Stimulated activated naive CD8-positive, alpha-beta T cell treated with anti-CD3 and anti-CD28 coated beads, Interleukin-15, Interleukin-2, amounts not matched to agents 100 ng/mL and 50 ng/mL, for 24 hours (primary cell): ENCODE results near the gene CYTIP.

Experiments
- H3K27ac Mint-ChIP-seq: one replicate; pipeline ENCODE4 v1.8.0; 2021; ENCODE audit warnings: mild to moderate bottlenecking, mixed read lengths
- H3K27me3 Mint-ChIP-seq: one replicate; pipeline ENCODE4 v1.8.0; 2021; ENCODE audit warnings: mixed read lengths
- H3K36me3 Mint-ChIP-seq: one replicate; pipeline ENCODE4 v1.8.0; 2021; ENCODE audit warnings: low read depth, mixed read lengths
- H3K4me1 Mint-ChIP-seq: one replicate; pipeline ENCODE4 v1.8.0; 2021; ENCODE audit warnings: low read depth, mixed read lengths
- H3K4me3 Mint-ChIP-seq: one replicate; pipeline ENCODE4 v1.8.0; 2021; ENCODE audit warnings: mild to moderate bottlenecking, mixed read lengths
- H3K9me3 Mint-ChIP-seq: one replicate; pipeline ENCODE4 v1.8.0; 2021; ENCODE audit warnings: mixed read lengths

The CYTIP gene

DNA sequence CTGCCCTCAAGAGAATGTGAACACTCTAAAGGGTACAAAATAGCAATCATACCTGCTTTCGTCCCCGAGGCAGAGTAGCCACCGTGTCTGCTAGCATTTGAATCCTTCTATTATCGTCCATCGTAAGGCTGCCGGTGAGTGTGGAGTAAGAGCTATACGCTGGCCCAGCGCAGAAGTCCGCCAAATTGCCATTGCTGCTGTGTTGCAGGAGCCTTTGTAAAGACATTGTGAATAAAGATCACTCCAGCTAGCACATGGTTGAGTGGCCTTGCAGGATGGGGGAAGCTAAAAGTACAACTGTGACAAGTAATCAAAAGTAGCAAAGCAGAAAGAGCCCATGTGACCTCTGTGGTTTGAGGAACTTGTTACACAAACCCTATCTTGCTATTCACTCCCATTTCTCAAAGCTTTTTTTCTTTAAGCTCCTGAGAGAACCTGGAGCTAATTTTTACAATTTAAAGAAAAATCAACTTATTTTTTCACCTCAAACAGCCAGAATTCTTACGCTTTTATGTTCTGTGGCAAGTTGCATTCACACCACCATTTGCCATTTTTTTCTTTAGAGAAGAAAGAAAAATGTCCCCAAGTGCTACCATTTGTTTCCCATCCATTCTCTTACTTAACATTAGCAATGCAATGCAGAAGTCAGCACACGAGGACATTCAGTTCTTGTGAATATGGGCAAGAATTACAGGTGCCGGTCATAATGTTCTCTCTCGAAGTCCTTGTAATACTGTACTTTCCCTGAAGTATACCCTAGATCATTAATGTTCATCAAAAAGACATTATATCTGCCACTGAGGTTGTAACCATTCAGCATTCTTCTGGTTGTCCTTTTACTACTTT lies at the start of gene CYTIP:
TSS of gene CYTIP (minus strand) at position 295 of the 846 bp plus-strand sequence. CDS start at position 226, 69 bp downstream.
- peak within 1 kb of the TSS; percentile 99 for H3K4me3 Mint-ChIP-seq
- H3K27ac Mint-ChIP-seq, result peak within 1 kb of the TSS; percentile 100
- H3K27me3 Mint-ChIP-seq, result no peaks in the 10 kb centered on the region
- peaks cover 57% of the 10 kb centered on the region for H3K4me1 Mint-ChIP-seq
- H3K9me3 Mint-ChIP-seq, result no peaks in the 10 kb centered on the region
- H3K36me3 Mint-ChIP-seq, result peaks cover 49% of the 10 kb centered on the region

DNA sequence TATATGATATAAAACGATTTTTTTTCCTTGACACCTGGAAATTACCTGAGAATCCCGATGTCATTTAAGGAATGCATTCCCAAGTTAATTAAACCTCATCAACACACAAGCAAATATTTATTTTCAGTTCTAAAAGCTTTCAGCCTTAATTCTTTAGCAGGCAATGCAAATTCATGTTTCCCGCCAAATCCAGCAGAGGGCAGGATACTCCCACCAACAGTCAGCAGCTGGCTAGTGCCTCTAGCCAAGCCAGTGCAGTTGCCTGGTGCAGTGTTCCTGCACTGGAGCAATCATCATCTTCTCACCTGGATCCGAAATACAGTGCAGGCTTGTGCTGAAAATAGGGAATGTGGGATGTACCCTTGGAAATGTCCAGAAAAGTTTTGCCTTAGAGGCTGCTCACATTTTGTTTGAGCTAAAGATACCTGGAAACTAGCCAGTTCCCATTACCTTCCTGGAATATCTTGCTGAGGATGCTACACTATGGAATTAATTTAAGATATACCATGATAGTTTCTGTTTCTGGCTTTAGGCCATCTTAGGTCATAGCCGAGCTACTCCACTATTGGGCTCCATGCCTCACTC lies 48.4 kb upstream of the CYTIP start:
- H3K27ac Mint-ChIP-seq, result no peak overlapping the region
- H3K4me1 Mint-ChIP-seq, result peaks cover 68% of the 10 kb centered on the region

DNA sequence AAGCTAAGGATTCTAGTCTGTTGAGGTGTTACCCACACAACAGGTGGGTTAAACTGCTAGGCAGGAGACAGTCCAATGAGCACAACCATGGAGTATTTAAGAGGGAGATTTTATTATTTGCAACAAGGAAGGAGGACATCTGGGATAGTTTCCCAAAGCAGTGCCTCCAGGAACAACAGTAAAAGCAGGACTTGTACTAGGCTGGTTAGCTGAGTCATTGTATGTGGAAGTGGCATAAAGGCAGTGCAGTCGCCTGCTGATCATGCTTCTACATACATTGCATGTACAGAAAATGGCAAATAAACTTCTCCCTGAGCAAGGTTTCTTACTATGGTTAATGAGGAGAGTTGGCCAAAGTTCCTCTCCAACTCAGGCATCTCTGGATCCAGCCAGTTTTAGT lies 46.1 kb upstream of the CYTIP start:
- Mint-ChIP-seq H3K27me3 (no peaks in the 10 kb centered on the region), H3K4me3 (no peak overlapping the region), H3K27ac (no peak overlapping the region), H3K9me3 (no peaks in the 10 kb centered on the region), H3K4me1 (peaks cover 90% of the 10 kb centered on the region), H3K36me3 (no peaks in the 10 kb centered on the region)

More for the DNA sequence above, 48.4 kb upstream of the CYTIP start:
- no peaks in the 10 kb centered on the region for H3K9me3 Mint-ChIP-seq
- no peak overlapping the region for H3K4me3 Mint-ChIP-seq
- no peaks in the 10 kb centered on the region for H3K36me3 Mint-ChIP-seq
- no peaks in the 10 kb centered on the region for H3K27me3 Mint-ChIP-seq

DNA sequence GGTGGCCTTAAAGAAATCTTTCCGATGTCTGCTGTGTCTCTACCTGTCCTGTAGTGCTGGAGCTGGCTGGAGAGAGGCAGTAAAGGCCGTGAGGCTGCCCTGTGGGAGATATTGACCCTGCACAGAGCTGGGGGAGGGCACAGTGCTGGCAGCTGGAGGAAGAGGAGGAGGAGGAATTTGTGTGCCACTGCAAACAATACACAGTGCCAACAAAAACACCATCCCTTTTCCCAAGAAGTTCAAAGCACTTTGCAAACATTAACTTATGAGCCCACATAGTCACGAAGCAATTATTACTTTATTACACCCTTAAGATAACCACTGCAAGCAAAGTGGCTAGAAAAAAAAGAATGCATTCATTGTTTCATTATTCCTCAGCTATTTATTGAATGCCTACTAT lies 45.0 kb upstream of the CYTIP start:
- Mint-ChIP-seq H3K4me1 (peaks cover 96% of the 10 kb centered on the region), H3K36me3 (no peaks in the 10 kb centered on the region), H3K4me3 (no peak overlapping the region), H3K27me3 (no peaks in the 10 kb centered on the region), H3K27ac (peak overlapping the region; percentile 46), H3K9me3 (no peaks in the 10 kb centered on the region)

DNA sequence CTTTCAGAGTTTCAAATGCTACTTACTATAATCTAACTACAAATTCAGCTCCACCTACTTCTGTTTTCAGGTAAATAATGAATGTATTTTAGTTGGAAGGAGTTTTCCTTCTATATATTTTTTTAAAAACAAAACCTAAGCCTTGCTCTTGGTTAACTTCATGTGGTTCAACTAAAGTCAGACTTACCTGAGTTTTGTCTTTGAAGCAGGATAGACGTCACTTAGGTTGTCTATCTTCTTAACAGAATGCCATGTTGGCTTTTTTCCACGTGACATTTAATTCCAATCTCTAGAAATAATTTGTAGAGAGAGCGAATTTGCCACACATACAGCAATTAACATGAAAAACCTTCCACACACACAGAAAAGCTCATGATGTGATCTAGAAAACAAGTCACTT lies 43.9 kb upstream of the CYTIP start:
- peak overlapping the region; percentile 85 for H3K27ac Mint-ChIP-seq
- H3K36me3 Mint-ChIP-seq, result no peaks in the 10 kb centered on the region
- H3K4me1 Mint-ChIP-seq, result peaks cover 95% of the 10 kb centered on the region
- H3K27me3 Mint-ChIP-seq, result no peaks in the 10 kb centered on the region
- H3K4me3 Mint-ChIP-seq, result no peak overlapping the region
- H3K9me3 Mint-ChIP-seq, result no peaks in the 10 kb centered on the region

DNA sequence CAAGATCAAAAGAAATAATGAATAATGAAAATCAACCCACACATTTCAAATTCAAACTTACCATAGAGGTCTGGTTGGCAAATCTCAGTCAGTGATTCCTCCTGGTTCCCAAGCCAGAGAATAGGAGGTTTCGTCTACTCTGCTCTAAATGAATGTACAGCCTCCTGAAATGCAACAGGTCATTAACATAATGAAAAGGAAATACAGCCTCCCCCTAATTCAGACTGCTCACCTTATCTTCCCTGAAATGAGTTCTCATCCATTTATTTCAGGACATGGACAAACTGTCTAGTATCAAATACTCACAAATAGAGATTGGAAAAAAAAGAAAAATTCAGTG lies 43.4 kb upstream of the CYTIP start:
- peak overlapping the region; percentile 85 for H3K27ac Mint-ChIP-seq
- H3K4me3 Mint-ChIP-seq, result peak overlapping the region; percentile 71
- no peaks in the 10 kb centered on the region for H3K36me3 Mint-ChIP-seq
- no peaks in the 10 kb centered on the region for H3K27me3 Mint-ChIP-seq
- H3K9me3 Mint-ChIP-seq, result no peaks in the 10 kb centered on the region
- peaks cover 96% of the 10 kb centered on the region for H3K4me1 Mint-ChIP-seq

DNA sequence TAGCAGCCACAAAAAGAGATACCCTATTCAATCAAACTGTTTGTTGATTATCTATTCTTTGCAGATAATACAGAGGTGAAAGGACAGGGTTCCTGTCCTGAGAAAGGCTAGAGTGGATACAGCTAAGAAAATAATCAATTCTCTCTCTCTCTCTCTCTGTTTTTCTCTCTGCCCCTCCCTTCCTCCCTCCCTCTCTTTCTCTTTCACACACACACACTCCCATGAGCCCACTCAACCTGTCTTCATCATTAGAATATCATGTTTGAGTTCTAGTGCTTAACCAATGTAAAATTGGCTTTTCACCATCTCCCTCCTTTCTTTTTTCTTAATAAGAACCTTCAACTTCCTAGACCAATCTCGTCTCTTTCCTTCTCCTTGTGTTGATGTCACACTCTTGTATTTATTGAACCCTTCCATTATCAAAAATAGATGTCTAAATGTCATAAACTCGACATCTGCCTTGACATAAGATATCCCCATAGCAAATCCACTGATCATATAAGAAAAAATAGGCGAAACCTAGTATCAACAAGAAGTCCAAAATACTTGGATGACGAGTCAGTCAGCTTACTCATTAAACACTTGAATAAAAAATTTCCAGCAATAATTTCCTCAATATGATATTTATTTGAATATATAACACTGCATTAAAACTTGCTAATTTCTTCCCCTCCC lies 42.8 kb upstream of the CYTIP start:
- no peaks in the 10 kb centered on the region for H3K9me3 Mint-ChIP-seq
- no peaks in the 10 kb centered on the region for H3K36me3 Mint-ChIP-seq
- H3K4me1 Mint-ChIP-seq, result peaks cover 96% of the 10 kb centered on the region
- H3K27ac Mint-ChIP-seq, result peak overlapping the region; percentile 85
- peak overlapping the region; percentile 71 for H3K4me3 Mint-ChIP-seq
- H3K27me3 Mint-ChIP-seq, result no peaks in the 10 kb centered on the region

DNA sequence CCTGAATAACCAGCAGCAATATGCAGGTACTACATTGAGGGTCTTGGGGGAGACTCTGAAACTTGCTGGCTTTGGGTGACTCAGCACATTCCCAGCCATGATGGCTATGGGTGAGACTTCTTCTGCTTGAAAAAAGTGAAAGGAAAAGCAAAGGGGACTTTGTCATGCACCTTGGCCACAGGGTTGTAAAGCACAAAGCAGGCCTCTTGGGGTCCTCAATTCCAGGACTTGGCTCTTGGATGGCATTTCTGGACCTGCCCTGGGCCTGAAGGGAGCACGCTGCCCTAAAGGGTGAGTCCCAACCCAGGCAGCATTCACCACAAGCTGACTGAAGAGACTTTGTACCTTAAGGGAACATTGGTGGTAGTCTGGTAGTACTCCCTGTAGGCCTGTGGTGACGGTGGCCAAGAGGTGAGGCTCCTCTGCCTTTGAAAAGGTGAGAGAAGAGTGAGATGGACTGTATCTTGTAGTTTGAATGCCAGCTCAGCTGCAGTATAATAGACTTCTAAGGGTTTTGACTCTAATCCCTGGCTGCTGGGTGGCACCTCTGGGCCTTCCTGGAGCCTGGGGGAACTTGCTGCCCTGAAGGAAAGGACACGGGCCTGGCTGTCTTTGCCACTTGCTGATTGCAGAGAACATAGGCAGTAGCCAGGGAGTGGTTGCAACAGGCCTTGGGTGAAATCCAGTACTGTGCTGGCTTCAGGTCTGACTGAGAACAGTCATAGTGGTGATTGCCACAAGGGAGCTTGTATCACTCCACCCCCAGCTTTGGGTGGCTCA lies 36.5 kb upstream of the CYTIP start:
- Mint-ChIP-seq H3K4me1 (peaks cover 96% of the 10 kb centered on the region), H3K27ac (peak overlapping the region; percentile 95), H3K27me3 (no peaks in the 10 kb centered on the region), H3K9me3 (no peaks in the 10 kb centered on the region), H3K4me3 (peak overlapping the region; percentile 76), H3K36me3 (peaks cover 5% of the 10 kb centered on the region)

DNA sequence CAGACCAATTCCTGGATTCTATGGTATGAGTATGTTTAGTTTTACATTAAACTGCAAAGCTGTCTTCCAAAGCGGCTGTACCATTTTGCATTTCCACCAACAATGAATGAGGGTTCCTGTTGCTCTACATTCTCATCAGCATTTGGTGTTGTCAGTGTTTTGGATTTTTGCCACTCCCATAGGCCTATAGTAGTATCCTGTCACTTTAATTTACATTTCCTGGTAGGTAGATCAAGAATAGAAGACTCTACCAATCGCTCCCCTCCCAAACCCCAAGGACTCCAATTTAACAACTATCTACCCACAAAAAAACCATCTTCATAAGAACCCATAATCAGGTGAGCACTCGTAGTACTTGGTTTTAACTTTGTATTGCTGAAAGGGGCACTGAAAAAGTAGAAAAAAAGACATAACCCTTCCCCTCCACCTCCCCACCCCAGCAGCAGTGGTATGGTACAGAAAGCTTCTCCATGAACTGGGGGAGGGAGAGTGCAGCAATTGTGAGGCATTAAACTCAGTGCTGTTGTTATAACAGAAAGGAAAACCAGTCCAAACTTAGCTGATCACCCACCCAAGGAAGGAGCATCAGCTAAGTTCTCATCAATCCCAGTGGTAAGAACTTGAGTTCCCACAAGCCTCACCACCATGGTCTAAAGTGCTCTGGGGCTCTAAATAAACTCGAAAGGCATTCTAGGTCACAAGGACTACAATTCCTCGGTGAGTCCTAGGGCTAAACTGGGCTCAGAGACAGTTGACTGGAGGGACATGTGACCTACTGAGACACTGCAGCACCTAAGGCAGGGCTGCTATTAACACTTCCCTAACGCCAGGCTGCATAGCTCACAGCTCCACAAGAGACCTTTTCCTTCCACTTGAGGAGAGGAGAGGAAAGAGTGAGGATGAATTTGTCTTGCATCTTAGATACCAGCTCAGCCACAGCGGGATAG lies 35.5 kb upstream of the CYTIP start:
- Mint-ChIP-seq H3K4me3 (peak overlapping the region; percentile 76), H3K9me3 (no peaks in the 10 kb centered on the region), H3K27ac (peak overlapping the region; percentile 95), H3K36me3 (peaks cover 5% of the 10 kb centered on the region), H3K4me1 (peaks cover 96% of the 10 kb centered on the region), H3K27me3 (no peaks in the 10 kb centered on the region)

DNA sequence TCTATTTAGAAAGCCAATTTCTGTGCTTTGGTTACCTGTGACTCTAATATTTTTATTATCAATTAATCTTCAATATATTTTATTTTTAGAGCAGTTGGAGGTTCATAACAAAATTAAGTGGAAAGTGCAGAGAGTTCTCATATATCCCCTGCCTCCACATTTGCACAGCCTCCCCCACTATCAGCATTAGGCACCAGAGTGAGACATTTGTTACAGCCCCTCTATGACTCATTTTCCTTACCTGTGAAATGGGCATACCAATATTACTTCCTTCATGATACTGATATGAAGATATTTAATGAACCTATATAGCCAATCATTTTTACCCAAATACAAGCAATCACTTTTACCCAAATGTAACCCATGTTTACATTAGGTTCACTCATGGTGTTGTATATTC lies 34.0 kb upstream of the CYTIP start:
- H3K27me3 Mint-ChIP-seq, result no peaks in the 10 kb centered on the region
- no peaks in the 10 kb centered on the region for H3K9me3 Mint-ChIP-seq
- H3K4me3 Mint-ChIP-seq, result peak overlapping the region; percentile 38
- peak overlapping the region; percentile 90 for H3K27ac Mint-ChIP-seq
- peaks cover 5% of the 10 kb centered on the region for H3K36me3 Mint-ChIP-seq
- peaks cover 98% of the 10 kb centered on the region for H3K4me1 Mint-ChIP-seq

DNA sequence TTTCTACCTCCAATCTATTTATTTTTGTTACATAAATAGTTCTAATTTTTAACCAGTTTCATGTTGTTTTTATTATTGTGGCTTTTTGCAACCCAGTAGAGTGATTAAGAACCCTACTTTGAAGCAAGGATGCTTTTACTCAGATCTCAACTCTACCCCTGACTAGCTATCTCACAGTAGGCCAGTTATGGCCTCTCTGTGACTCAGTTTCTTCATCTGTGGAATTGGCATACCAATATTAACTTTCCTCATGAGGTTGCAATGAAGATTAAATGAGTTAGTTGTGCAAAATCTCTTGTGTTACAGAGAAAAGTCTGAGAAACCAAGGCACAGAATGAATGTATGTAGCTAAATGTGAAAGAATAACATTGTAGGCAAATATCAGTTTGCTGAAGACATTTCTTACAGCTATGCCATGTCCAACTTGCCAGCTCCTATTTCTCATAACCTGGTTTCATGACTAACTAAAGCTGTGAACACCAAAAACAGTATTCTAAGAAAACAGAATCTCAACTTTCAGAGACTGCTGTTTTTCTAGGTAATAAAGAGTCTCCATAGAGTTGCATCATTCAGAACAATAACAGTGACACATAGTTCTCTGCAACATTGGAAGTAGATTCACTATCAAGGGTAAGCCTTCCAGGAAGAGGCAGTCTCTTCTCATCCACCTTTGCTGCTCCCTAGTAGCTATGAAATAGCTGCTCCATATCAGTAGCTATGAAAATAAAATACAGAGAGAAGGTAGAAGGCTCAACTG lies 33.2 kb upstream of the CYTIP start:
- Mint-ChIP-seq H3K27me3 (no peaks in the 10 kb centered on the region), H3K27ac (peak overlapping the region; percentile 90), H3K9me3 (no peaks in the 10 kb centered on the region), H3K4me3 (peak overlapping the region; percentile 38), H3K36me3 (peaks cover 5% of the 10 kb centered on the region), H3K4me1 (peaks cover 98% of the 10 kb centered on the region)

DNA sequence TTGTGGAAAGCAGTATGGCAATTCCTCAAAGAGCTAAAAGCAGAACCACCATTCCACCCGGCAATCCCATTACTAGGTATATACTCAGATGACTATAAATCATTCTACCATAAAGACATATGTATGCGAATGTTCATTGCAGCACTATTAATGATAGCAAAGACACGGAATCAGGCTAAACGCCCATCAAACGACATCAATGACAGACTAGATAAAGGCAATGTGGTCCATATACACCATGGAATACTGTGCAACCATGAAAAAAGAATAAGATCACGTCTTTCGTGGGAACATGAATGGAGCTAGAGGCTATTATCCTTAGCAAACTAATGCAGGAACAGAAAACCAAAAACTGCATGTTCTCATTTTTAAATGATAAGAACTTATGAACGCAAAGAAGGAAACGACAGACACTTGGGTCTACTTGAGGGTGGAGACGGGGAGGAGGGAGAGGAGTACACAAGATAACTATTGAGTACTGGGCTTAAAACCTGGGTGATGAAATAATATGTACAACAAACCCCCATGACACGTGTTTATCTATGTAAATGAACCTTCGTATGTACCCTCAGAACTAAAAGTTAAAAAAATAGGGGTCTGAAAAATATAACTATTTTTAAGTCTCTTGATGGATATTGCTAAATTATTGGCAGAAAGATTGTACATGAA lies 32.0 kb upstream of the CYTIP start:
- peaks cover 98% of the 10 kb centered on the region for H3K4me1 Mint-ChIP-seq
- no peaks in the 10 kb centered on the region for H3K27me3 Mint-ChIP-seq
- H3K4me3 Mint-ChIP-seq, result peak overlapping the region; percentile 53
- peak overlapping the region; percentile 90 for H3K27ac Mint-ChIP-seq
- H3K9me3 Mint-ChIP-seq, result no peaks in the 10 kb centered on the region
- peaks cover 5% of the 10 kb centered on the region for H3K36me3 Mint-ChIP-seq

DNA sequence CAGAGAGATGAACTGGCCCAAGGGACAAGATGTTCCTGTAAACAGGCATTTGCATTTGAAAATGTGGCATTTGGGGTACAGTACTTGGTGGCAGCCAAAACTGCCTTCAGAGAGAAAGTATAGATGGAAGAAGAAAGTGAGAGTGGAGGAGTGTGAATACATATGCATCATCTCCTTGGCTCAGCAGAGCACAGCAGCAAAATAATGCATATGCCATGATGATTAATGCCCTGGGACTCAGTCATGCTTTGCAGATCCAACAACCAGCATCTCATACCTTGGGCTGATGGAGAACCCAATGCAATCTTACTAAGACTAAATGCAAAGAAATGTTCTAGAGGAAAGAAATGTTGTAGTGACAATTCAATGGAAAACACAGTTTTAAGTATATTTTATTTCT lies 29.7 kb upstream of the CYTIP start:
- peaks cover 98% of the 10 kb centered on the region for H3K4me1 Mint-ChIP-seq
- no peaks in the 10 kb centered on the region for H3K36me3 Mint-ChIP-seq
- H3K27me3 Mint-ChIP-seq, result no peaks in the 10 kb centered on the region
- H3K27ac Mint-ChIP-seq, result peak overlapping the region; percentile 77
- peak overlapping the region; percentile 63 for H3K4me3 Mint-ChIP-seq
- no peaks in the 10 kb centered on the region for H3K9me3 Mint-ChIP-seq
